ENCODE results near the gene FAM111B. TPM values are rescaled to one million over a fixed set of nuclear protein-coding genes. Genes with fewer than 3 reads are reported as not detected.

The FAM111B gene
- total and polyA plus RNA-seq, 2 experiments from 2014 or later = 1.8 to 3.5 TPM

DNA sequence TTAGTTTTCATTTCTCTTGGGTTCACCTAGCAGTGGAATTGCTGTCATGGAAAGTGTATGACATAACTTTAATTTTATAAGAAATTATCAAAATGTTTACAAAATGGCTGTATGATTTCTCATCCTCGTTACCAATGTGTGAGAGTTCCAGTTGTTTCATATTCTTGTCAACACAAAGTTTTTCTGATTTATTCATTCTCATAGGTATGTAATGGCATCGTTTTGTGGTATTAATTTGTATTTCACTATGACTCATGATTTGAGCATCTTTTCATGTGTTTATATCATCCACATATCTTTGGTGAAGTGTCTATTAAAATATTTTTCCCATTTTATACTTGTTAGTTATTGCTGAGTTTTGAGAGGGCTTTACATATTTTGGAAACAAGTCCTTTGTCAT is 5.5 kb downstream of the FAM111B start:
- Histone ChIP-seq H3K27ac (no peak overlapping the region), H3K27me3 (no peaks in the 10 kb centered on the region), H3K36me3 (no peaks in the 10 kb centered on the region), H3K9me3 (ENCODE audit: low read depth) (no peaks in the 10 kb centered on the region), H3K4me3 (no peak overlapping the region), H3K4me1 (ENCODE audit: low read depth) (no peaks in the 10 kb centered on the region)
- no peak for DNase-seq (ENCODE audit: low read depth in 1 of 2, low spot score in 1 of 2)
- TF ChIP-seq, protein P1, sequence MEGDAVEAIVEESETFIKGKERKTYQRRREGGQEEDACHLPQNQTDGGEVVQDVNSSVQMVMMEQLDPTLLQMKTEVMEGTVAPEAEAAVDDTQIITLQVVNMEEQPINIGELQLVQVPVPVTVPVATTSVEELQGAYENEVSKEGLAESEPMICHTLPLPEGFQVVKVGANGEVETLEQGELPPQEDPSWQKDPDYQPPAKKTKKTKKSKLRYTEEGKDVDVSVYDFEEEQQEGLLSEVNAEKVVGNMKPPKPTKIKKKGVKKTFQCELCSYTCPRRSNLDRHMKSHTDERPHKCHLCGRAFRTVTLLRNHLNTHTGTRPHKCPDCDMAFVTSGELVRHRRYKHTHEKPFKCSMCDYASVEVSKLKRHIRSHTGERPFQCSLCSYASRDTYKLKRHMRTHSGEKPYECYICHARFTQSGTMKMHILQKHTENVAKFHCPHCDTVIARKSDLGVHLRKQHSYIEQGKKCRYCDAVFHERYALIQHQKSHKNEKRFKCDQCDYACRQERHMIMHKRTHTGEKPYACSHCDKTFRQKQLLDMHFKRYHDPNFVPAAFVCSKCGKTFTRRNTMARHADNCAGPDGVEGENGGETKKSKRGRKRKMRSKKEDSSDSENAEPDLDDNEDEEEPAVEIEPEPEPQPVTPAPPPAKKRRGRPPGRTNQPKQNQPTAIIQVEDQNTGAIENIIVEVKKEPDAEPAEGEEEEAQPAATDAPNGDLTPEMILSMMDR (IDR thresholded peaks at IDR 0.05; ENCODE audit: low read depth, low read length) = no peak

DNA sequence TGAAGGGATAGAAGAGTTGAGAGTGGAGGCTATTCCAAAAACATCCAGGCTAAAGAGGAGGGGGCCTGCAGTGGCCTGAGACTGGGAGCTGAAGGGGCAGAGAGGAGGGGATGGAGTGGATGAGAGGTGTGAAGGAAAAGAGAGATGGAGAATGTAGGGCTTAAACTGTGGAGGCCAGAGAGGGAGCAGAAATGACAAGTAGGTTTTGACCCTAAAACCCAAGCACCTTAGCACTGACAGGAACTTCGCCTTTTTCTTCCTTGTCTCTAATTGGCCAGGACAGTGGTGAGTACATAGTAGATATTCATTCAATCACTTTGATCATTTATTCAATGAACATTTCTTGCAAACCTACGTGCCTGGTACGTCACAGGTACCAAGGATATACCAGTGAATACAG is 7.3 kb downstream of the FAM111B start:
- Histone ChIP-seq H3K4me3 (no peak overlapping the region), H3K27me3 (no peaks in the 10 kb centered on the region), H3K4me1 (ENCODE audit: low read depth) (no peaks in the 10 kb centered on the region), H3K9me3 (ENCODE audit: low read depth) (no peaks in the 10 kb centered on the region), H3K27ac (no peak overlapping the region), H3K36me3 (no peaks in the 10 kb centered on the region)
- TF ChIP-seq, protein P1 (IDR thresholded peaks at IDR 0.05; ENCODE audit: low read depth, low read length) = no peak
- no peak for DNase-seq (ENCODE audit: low read depth in 1 of 2, low spot score in 1 of 2)

DNA sequence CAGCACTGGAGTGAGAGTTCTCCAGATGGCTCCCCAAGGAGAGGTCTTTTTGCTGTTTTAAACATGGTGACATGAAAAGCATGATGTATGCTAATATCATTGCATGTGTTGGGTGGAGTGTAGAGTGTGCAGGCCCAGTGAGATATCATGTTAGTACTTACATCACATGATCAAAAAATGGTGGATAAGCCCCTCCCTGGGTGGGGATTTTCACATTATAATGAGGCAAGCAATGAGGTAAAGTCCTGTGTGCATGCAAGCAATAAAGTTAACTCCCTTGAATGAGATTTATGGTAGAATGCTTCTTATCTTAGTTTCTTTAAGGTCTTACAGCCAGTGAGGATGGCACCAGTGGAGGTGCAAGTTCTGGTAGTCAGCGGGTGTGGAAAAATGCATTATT is 8.5 kb downstream of the FAM111B start:
- no peak overlapping the region for H3K4me3 ChIP-seq
- no peaks in the 10 kb centered on the region for H3K4me1 ChIP-seq (ENCODE audit: low read depth)
- no peak overlapping the region for H3K27ac ChIP-seq
- TF ChIP-seq, protein P1 (IDR thresholded peaks at IDR 0.05; ENCODE audit: low read depth, low read length) = no peak
- no peaks in the 10 kb centered on the region for H3K9me3 ChIP-seq (ENCODE audit: low read depth)
- no peaks in the 10 kb centered on the region for H3K27me3 ChIP-seq
- no peak for DNase-seq (ENCODE audit: low read depth in 1 of 2, low spot score in 1 of 2)
- H3K36me3 ChIP-seq = no peaks in the 10 kb centered on the region

DNA sequence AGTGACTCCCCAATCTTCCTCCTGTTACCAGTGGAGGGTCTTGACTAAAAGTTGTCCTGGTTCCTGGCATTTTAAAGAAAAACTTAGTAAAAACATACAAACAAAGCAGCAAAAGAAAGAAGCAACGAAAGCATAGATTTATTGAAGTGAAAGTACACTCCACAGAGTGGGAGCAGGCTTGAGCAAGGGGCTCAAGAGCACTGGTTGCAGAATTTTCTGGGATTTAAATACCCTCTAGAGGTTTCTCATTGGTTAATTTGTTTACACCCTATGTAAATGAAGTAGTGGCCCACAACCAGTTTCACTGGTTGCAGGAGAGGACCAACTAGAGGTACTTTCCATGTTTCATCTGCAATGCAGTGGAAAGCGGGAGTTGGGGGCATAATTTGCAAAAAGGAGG is 10.7 kb downstream of the FAM111B start:
- Histone ChIP-seq H3K9me3 (ENCODE audit: low read depth) (no peaks in the 10 kb centered on the region), H3K27ac (no peak overlapping the region), H3K36me3 (no peaks in the 10 kb centered on the region), H3K27me3 (no peaks in the 10 kb centered on the region), H3K4me3 (no peak overlapping the region), H3K4me1 (ENCODE audit: low read depth) (no peaks in the 10 kb centered on the region)
- TF ChIP-seq, protein P1 (IDR thresholded peaks at IDR 0.05; ENCODE audit: low read depth, low read length) = no peak
- DNase-seq (ENCODE audit: low read depth in 1 of 2, low spot score in 1 of 2) = no peak

DNA sequence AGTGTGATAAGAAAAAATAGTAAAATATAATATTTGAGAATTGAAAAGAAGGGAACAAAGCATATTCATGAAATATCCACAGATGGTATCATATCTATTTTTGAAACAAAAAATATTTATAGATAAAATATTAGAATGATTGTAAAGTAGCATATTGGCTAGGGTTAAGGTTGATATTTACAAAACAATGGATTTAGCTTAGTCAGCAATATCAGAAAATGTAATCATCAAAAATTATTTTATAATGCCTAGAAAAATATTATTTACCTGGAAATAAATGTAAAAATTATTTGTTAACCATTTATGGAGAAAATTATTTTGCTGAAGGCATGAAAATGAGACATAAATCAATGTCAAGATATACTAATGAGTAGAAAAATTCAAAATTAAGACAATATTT is 12.8 kb downstream of the FAM111B start:
- Histone ChIP-seq H3K27me3 (no peaks in the 10 kb centered on the region), H3K4me1 (ENCODE audit: low read depth) (no peaks in the 10 kb centered on the region), H3K27ac (no peak overlapping the region), H3K36me3 (no peaks in the 10 kb centered on the region), H3K9me3 (ENCODE audit: low read depth) (no peaks in the 10 kb centered on the region), H3K4me3 (no peak overlapping the region)
- no peak for DNase-seq (ENCODE audit: low read depth in 1 of 2, low spot score in 1 of 2)
- TF ChIP-seq, protein P1 (IDR thresholded peaks at IDR 0.05; ENCODE audit: low read depth, low read length) = no peak

Measured in cardiac muscle cell (in vitro differentiated cells and primary cell).